HL-60 (cell line): Measurements from ENCODE around the gene DOK7.

Source experiments
- POLR2AphosphoS5 ChIP-seq: IDR thresholded peaks from 2 replicates; pipeline ENCODE4 v1.6.1; 2012; ENCODE audit warnings: low read depth
- SPI1 ChIP-seq: IDR thresholded peaks from 2 replicates; pipeline ENCODE4 v1.6.1; 2012; ENCODE audit warnings: low read depth, mild to moderate bottlenecking, borderline replicate concordance
- TF ChIP-seq, protein P1 (sequence below): IDR thresholded peaks from one replicate; pipeline ENCODE4 v1.5.1; 2011; ENCODE audit warnings: low read length, control low read depth, inconsistent platforms; ENCODE audit not compliant: insufficient read depth
- TF ChIP-seq, protein P2 (sequence below): IDR thresholded peaks from 2 replicates; pipeline ENCODE4 v1.6.1; 2012; ENCODE audit warnings: low read depth; ENCODE audit not compliant: insufficient replicate concordance

GRCh38 chr4:3420606-3420955 lies 42.5 kb upstream of the DOK7 start:
- TF ChIP-seq, protein P1, sequence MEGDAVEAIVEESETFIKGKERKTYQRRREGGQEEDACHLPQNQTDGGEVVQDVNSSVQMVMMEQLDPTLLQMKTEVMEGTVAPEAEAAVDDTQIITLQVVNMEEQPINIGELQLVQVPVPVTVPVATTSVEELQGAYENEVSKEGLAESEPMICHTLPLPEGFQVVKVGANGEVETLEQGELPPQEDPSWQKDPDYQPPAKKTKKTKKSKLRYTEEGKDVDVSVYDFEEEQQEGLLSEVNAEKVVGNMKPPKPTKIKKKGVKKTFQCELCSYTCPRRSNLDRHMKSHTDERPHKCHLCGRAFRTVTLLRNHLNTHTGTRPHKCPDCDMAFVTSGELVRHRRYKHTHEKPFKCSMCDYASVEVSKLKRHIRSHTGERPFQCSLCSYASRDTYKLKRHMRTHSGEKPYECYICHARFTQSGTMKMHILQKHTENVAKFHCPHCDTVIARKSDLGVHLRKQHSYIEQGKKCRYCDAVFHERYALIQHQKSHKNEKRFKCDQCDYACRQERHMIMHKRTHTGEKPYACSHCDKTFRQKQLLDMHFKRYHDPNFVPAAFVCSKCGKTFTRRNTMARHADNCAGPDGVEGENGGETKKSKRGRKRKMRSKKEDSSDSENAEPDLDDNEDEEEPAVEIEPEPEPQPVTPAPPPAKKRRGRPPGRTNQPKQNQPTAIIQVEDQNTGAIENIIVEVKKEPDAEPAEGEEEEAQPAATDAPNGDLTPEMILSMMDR, result no peak
- TF ChIP-seq POLR2AphosphoS5 (no peak), SPI1 (no peak)
- TF ChIP-seq, protein P2, sequence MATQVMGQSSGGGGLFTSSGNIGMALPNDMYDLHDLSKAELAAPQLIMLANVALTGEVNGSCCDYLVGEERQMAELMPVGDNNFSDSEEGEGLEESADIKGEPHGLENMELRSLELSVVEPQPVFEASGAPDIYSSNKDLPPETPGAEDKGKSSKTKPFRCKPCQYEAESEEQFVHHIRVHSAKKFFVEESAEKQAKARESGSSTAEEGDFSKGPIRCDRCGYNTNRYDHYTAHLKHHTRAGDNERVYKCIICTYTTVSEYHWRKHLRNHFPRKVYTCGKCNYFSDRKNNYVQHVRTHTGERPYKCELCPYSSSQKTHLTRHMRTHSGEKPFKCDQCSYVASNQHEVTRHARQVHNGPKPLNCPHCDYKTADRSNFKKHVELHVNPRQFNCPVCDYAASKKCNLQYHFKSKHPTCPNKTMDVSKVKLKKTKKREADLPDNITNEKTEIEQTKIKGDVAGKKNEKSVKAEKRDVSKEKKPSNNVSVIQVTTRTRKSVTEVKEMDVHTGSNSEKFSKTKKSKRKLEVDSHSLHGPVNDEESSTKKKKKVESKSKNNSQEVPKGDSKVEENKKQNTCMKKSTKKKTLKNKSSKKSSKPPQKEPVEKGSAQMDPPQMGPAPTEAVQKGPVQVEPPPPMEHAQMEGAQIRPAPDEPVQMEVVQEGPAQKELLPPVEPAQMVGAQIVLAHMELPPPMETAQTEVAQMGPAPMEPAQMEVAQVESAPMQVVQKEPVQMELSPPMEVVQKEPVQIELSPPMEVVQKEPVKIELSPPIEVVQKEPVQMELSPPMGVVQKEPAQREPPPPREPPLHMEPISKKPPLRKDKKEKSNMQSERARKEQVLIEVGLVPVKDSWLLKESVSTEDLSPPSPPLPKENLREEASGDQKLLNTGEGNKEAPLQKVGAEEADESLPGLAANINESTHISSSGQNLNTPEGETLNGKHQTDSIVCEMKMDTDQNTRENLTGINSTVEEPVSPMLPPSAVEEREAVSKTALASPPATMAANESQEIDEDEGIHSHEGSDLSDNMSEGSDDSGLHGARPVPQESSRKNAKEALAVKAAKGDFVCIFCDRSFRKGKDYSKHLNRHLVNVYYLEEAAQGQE, result no peak
